Fibroblast of lung (primary cell): Measurements from ENCODE around the gene DAND5. TPM values are rescaled to one million over a fixed set of nuclear protein-coding genes. Genes with fewer than 3 reads are reported as not detected.

Experiments used
- DNase-seq, 2 donors: peaks; one replicate each; pipeline versions ENCODE4 v3.0.0 to v3.0.0-alpha.2; 2010; ENCODE audit warnings: low read depth in 2 of 2
- H2AFZ ChIP-seq: 2 replicates; pipeline ENCODE4 v1.5.1; 2012; ENCODE audit warnings: low read length, control low read depth, inconsistent platforms
- H3K27ac ChIP-seq: 2 replicates; pipeline ENCODE4 v1.5.1; 2011; ENCODE audit warnings: low read length, control low read depth; ENCODE audit not compliant: insufficient read depth
- H3K27me3 ChIP-seq: 2 replicates; pipeline ENCODE4 v1.5.1; 2011; ENCODE audit warnings: mild to moderate bottlenecking, low read length; ENCODE audit not compliant: control insufficient read depth, insufficient read depth
- H3K36me3 ChIP-seq: 2 replicates; pipeline ENCODE4 v1.5.1; 2011; ENCODE audit warnings: low read length; ENCODE audit not compliant: control insufficient read depth, insufficient read depth
- H3K4me1 ChIP-seq: 2 replicates; pipeline ENCODE4 v1.5.1; 2011; ENCODE audit warnings: low read length; ENCODE audit not compliant: control insufficient read depth, insufficient read depth; ENCODE audit errors: extremely low read depth
- H3K4me2 ChIP-seq: 2 replicates; pipeline ENCODE4 v1.5.1; 2011; ENCODE audit warnings: low read length, control low read depth; ENCODE audit not compliant: insufficient read depth; ENCODE audit errors: extremely low read depth
- H3K4me3 ChIP-seq, 4 experiments: fragments of 200-600 bp in 1 of 4; sonication (generic) in 1 of 4; replicated peaks in 1 of 4; 2 replicates each; pipeline ENCODE4 v1.5.1; 2011 to 2016; ENCODE audit warnings: low read length in 4 of 4, low read depth in 3 of 4, mild to moderate bottlenecking in 3 of 4, control low read depth in 2 of 4, inconsistent platforms in 1 of 4, mixed read lengths in 1 of 4; ENCODE audit not compliant: insufficient read depth in 1 of 4; ENCODE audit errors: control extremely low read depth in 1 of 4
- H3K79me2 ChIP-seq: 2 replicates; pipeline ENCODE4 v1.5.1; 2012; ENCODE audit warnings: mild to moderate bottlenecking, low read length, inconsistent platforms; ENCODE audit not compliant: control insufficient read depth, insufficient read depth
- H3K9ac ChIP-seq: 2 replicates; pipeline ENCODE4 v1.5.1; 2011; ENCODE audit warnings: mild to moderate bottlenecking, low read length, control low read depth; ENCODE audit not compliant: insufficient read depth
- H3K9me3 ChIP-seq: 2 replicates; pipeline ENCODE4 v1.5.1; 2012; ENCODE audit warnings: low read depth, low read length; ENCODE audit not compliant: control insufficient read depth, insufficient read depth
- H4K20me1 ChIP-seq: 2 replicates; pipeline ENCODE4 v1.5.1; 2011; ENCODE audit warnings: low read length; ENCODE audit not compliant: control insufficient read depth, insufficient read depth; ENCODE audit errors: extremely low read depth
- EZH2 ChIP-seq: IDR thresholded peaks from 2 replicates; pipeline ENCODE4 v1.5.1; 2012; ENCODE audit warnings: low read length, control low read depth, mild to moderate bottlenecking; ENCODE audit errors: missing control alignments
- polyA plus RNA-seq, 2 donors: library from polyadenylated mRNA; depleted of rRNA in 1 of 2; stranded (reverse) in 1 of 2; unstranded in 1 of 2; fragments of >200 nt; gene quantifications; 2 replicates each; pipeline ENCODE4 v1.2.1, GENCODE V29; 2011 to 2012; ENCODE audit warnings: missing spikeins in 1 of 2
- total RNA-seq: library from RNA; depleted of rRNA; stranded (reverse); fragments of >200 nt; gene quantifications from 2 replicates; pipeline ENCODE4 v1.2.1, GENCODE V29; 2014
- TF ChIP-seq, protein P1 (sequence below), 2 donors: IDR thresholded peaks in 1 of 2; conservative IDR thresholded peaks in 1 of 2; 1 replicate in 1 of 2; 2 replicates in 1 of 2; pipeline ENCODE4 v1.5.1; 2011 to 2012; ENCODE audit warnings: low read length in 2 of 2, control low read depth in 1 of 2, inconsistent platforms in 1 of 2, low read depth in 1 of 2, mild to moderate bottlenecking in 1 of 2

Gene DAND5
- total and polyA plus RNA-seq, 2 donors (not counting 1 experiment from before 2014, with no cell fraction given) = 0.03 TPM; not detected in 1

DNA sequence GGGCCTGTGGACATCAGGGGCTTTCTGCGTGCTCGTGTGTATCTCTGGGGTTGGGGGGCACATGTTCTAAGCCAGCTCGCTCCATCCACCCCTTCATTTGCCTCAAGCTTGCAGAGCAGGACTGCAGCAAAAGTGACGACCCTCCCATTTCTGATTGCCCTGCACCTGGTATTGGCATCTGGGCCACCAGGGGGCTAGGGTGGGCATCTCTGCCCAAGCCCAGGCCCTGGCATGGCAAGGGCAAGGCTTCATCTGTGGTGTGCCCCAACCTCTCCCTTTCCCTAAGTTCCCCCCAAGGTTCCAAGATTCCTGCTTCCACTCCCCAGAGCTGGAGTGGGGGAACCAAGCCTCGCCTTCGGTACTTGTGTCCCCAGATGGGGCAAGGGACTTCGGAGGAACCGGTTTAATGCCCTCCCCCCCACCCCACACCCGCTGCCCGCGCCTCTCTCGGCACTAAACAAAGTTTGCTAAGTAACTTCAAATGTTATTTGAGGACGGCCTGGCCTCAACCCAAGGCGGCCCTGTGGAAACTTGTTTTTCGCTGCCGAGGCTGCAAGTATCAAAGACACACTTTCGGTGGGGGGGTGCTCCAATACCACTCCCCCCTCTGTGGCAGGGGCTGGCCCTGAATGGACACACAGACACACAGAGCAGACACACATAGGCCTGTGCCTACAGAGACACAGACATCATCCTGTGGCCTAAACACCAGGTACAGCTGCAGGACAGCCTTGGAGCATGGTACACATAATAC is 38.1 kb downstream of the DAND5 start:
- peaks cover 39% of the 10 kb centered on the region for H3K4me1 ChIP-seq
- H3K79me2 ChIP-seq = peaks cover 94% of the 10 kb centered on the region
- H3K9ac ChIP-seq = no peak overlapping the region
- no peak overlapping the region for H2AFZ ChIP-seq
- TF ChIP-seq EZH2 = no peak
- TF ChIP-seq, protein P1, sequence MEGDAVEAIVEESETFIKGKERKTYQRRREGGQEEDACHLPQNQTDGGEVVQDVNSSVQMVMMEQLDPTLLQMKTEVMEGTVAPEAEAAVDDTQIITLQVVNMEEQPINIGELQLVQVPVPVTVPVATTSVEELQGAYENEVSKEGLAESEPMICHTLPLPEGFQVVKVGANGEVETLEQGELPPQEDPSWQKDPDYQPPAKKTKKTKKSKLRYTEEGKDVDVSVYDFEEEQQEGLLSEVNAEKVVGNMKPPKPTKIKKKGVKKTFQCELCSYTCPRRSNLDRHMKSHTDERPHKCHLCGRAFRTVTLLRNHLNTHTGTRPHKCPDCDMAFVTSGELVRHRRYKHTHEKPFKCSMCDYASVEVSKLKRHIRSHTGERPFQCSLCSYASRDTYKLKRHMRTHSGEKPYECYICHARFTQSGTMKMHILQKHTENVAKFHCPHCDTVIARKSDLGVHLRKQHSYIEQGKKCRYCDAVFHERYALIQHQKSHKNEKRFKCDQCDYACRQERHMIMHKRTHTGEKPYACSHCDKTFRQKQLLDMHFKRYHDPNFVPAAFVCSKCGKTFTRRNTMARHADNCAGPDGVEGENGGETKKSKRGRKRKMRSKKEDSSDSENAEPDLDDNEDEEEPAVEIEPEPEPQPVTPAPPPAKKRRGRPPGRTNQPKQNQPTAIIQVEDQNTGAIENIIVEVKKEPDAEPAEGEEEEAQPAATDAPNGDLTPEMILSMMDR (conservative IDR thresholded peaks at IDR 0.05 in 1 of 2, IDR thresholded peaks at IDR 0.05 in 1 of 2; ENCODE audit: low read depth in 1 of 2, low read length in 2 of 2) = no peak
- H3K4me3 ChIP-seq = peak overlapping the region in 1 of 4 experiments; percentile 30
- peak in 1 of 2 donors; percentile 44 for DNase-seq
- peak overlapping the region; percentile 70 for H3K27ac ChIP-seq
- peaks cover 10% of the 10 kb centered on the region for H3K36me3 ChIP-seq
- no peaks in the 10 kb centered on the region for H3K27me3 ChIP-seq
- peak overlapping the region; percentile 71 for H3K4me2 ChIP-seq
- no peaks in the 10 kb centered on the region for H3K9me3 ChIP-seq
- H4K20me1 ChIP-seq = no peaks in the 10 kb centered on the region

DNA sequence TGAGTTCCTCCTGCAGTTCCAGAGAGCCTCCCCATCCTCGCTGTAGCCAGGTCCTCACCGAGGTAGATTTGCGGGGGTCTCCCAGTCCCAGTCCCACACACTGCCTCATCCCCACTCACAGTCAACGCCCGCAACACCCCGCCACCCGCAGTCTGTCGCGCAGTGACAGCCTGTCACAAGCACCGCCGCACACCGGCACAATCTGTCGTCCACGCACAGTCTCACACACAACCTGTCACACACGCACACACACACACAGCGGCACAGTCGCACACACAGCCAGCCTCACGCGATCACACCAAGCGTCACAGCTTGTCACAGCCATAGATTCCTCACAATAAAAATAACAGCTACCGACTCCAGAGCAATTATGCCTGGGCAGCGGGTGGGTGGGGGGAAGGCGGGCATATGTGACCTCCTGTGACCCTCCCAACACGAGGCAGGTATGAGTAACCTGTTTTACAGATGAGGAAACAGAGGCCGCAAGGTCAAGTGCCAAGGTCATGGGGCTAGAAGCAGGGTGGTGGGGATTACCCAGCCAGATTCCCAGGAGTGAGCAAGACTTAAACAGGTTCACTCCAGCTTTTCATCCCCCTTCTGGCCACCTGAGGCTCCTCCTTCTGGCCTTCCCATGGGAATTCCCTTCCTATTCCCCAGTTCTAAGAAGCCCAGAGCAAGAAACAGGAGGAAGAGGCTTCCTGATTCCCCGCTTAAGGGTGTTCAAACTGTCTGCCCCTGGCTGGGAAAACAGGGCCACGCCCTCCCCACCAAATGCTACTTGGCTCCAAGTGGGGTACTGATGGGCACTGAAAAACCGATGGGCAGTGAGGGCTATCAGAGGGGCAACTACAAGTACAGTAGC is 39.8 kb downstream of the DAND5 start:
- peaks cover 92% of the 10 kb centered on the region for H3K79me2 ChIP-seq
- H3K27ac ChIP-seq = peak overlapping the region; percentile 20
- H3K36me3 ChIP-seq = peaks cover 10% of the 10 kb centered on the region
- H3K4me1 ChIP-seq = peaks cover 40% of the 10 kb centered on the region
- TF ChIP-seq EZH2 = no peak
- TF ChIP-seq, protein P1 (conservative IDR thresholded peaks at IDR 0.05 in 1 of 2, IDR thresholded peaks at IDR 0.05 in 1 of 2; ENCODE audit: low read depth in 1 of 2, low read length in 2 of 2) = no peak
- no peaks in the 10 kb centered on the region for H3K27me3 ChIP-seq
- no peaks in the 10 kb centered on the region for H3K9me3 ChIP-seq
- no peak overlapping the region for H3K9ac ChIP-seq
- H3K4me2 ChIP-seq = peak overlapping the region; percentile 3
- no peak for DNase-seq
- no peak overlapping the region for H2AFZ ChIP-seq
- H3K4me3 ChIP-seq = no peak overlapping the region
- H4K20me1 ChIP-seq = no peaks in the 10 kb centered on the region
